ENCODE data around the gene PET117. TPM values are rescaled to one million over a fixed set of nuclear protein-coding genes. Genes with fewer than 3 reads are reported as not detected.
"Not testable (repeated sequence)": the region's sequence is repeated elsewhere in the genome, so short reads cannot be mapped to it uniquely, and the experiment has no call there.

Gene PET117
- total and polyA plus RNA-seq, 3 donors from 2014 or later: 13.3 to 17.5 (median 14.4) TPM

GRCh38 chr20:18166241-18166881 lies 28.7 kb downstream of the PET117 start:
- Histone ChIP-seq H3K4me1 (no peaks in the 10 kb centered on the region), H3K9me3 (no peaks in the 10 kb centered on the region), H3K36me3 (ENCODE audit: low read depth, missing control alignments) (no peaks in the 10 kb centered on the region), H3K4me3 (no peak overlapping the region), H3K27me3 (no peaks in the 10 kb centered on the region), H3K27ac (no peak overlapping the region)
- intact Hi-C loops (cut with DNase I; ENCODE audit: low total_unique reads): no loop called here
- no peak for DNase-seq
- TF ChIP-seq POLR2A (IDR thresholded peaks at IDR 0.05) (no peak), CTCF (IDR thresholded peaks at IDR 0.05) (no peak)
- 71 to 78% methylated on average over 5 of the region's 5 CpGs for WGBS, 2 donors

- Histone ChIP-seq H3K9me3 (no peaks in the 10 kb centered on the region), H3K27me3 (no peaks in the 10 kb centered on the region), H3K27ac (no peak overlapping the region), H3K4me3 (no peak overlapping the region), H3K4me1 (no peaks in the 10 kb centered on the region), H3K36me3 (ENCODE audit: low read depth, missing control alignments) (no peaks in the 10 kb centered on the region)
- 77 to 84% methylated on average over 1 of the region's 1 CpG for WGBS, 2 donors
- TF ChIP-seq CTCF (IDR thresholded peaks at IDR 0.05) (no peak), POLR2A (IDR thresholded peaks at IDR 0.05) (no peak)
- no peak for DNase-seq
- intact Hi-C loops (cut with DNase I; ENCODE audit: low total_unique reads): no loop called here
Measured at GRCh38 chr20:18166950-18167349, 29.3 kb downstream of the PET117 start.

GRCh38 chr20:18172379-18172778 lies 34.7 kb downstream of the PET117 start:
- no peaks in the 10 kb centered on the region for H3K36me3 ChIP-seq (ENCODE audit: low read depth, missing control alignments)
- no peaks in the 10 kb centered on the region for H3K9me3 ChIP-seq
- no peak overlapping the region for H3K4me3 ChIP-seq
- no peaks in the 10 kb centered on the region for H3K4me1 ChIP-seq
- no peak overlapping the region for H3K27ac ChIP-seq
- no peak for DNase-seq
- 96 to 100% methylated on average over 2 of the region's 2 CpGs for WGBS, 2 donors
- H3K27me3 ChIP-seq: no peaks in the 10 kb centered on the region
- TF ChIP-seq POLR2A (IDR thresholded peaks at IDR 0.05): no peak
- no peak for TF ChIP-seq CTCF (IDR thresholded peaks at IDR 0.05)
- intact Hi-C loops (cut with DNase I; ENCODE audit: low total_unique reads): no loop called here

- Histone ChIP-seq H3K36me3 (ENCODE audit: low read depth, missing control alignments) (no peaks in the 10 kb centered on the region), H3K4me1 (no peaks in the 10 kb centered on the region), H3K27me3 (no peaks in the 10 kb centered on the region), H3K27ac (no peak overlapping the region), H3K9me3 (no peaks in the 10 kb centered on the region), H3K4me3 (no peak overlapping the region)
- intact Hi-C loops (cut with DNase I; ENCODE audit: low total_unique reads): no loop called here
- WGBS, 2 donors: 93 to 96% methylated on average over 14 of the region's 14 CpGs
- TF ChIP-seq POLR2A (IDR thresholded peaks at IDR 0.05): no peak
- DNase-seq: no peak
Measured at GRCh38 chr20:18174906-18175683, 37.4 kb downstream of the PET117 start.

GRCh38 chr20:18176318-18176785 lies 38.7 kb downstream of the PET117 start:
- Histone ChIP-seq H3K4me3 (no peak overlapping the region), H3K9me3 (no peaks in the 10 kb centered on the region), H3K4me1 (no peaks in the 10 kb centered on the region), H3K27me3 (no peaks in the 10 kb centered on the region), H3K36me3 (ENCODE audit: low read depth, missing control alignments) (no peaks in the 10 kb centered on the region), H3K27ac (no peak overlapping the region)
- 88 to 93% methylated on average over 8 of the region's 8 CpGs for WGBS, 2 donors
- no peak for DNase-seq
- intact Hi-C loops (cut with DNase I; ENCODE audit: low total_unique reads): no loop called here
- no peak for TF ChIP-seq CTCF (IDR thresholded peaks at IDR 0.05)
- no peak for TF ChIP-seq POLR2A (IDR thresholded peaks at IDR 0.05)

GRCh38 chr20:18180366-18180765 lies 42.7 kb downstream of the PET117 start:
- H3K27me3 ChIP-seq; DNase-seq; H3K4me1 ChIP-seq; H3K4me3 ChIP-seq; H3K27ac ChIP-seq; H3K9me3 ChIP-seq; intact Hi-C loops (cut with DNase I; ENCODE audit: low total_unique reads); H3K36me3 ChIP-seq (ENCODE audit: low read depth, missing control alignments): not testable (repeated sequence)

All from testis (tissue), 3 donors.